H9 (cell line): ENCODE measurements around the gene LLGL2. TPM values are rescaled to one million over a fixed set of nuclear protein-coding genes. Genes with fewer than 3 reads are reported as not detected.

ENCODE experiments used
- DNase-seq: peaks from one replicate; pipeline ENCODE4 v3.0.0-alpha.2; 2017
- H2AFZ ChIP-seq: one replicate; pipeline ENCODE4 v1.6.1; 2013; ENCODE audit warnings: mild to moderate bottlenecking, low read length, control low read depth, moderate library complexity
- H2AK5ac ChIP-seq: 2 replicates; pipeline ENCODE4 v1.6.1; 2013; ENCODE audit warnings: low read length, control low read depth, mixed read lengths; ENCODE audit not compliant: insufficient read length
- H2BK120ac ChIP-seq: one replicate; pipeline ENCODE4 v1.6.1; 2013; ENCODE audit warnings: low read depth, mild to moderate bottlenecking, low read length, control low read depth, inconsistent platforms; ENCODE audit not compliant: poor library complexity, severe bottlenecking
- H2BK12ac ChIP-seq: 2 replicates; pipeline ENCODE4 v1.6.1; 2013; ENCODE audit warnings: low read length, control low read depth, mixed read lengths, low read depth; ENCODE audit not compliant: insufficient read length
- H2BK15ac ChIP-seq: 2 replicates; pipeline ENCODE4 v1.6.1; 2013; ENCODE audit warnings: low read depth, low read length, control low read depth
- H2BK20ac ChIP-seq: one replicate; pipeline ENCODE4 v1.6.1; 2013; ENCODE audit warnings: low read depth, mild to moderate bottlenecking, low read length, control low read depth, inconsistent platforms; ENCODE audit not compliant: poor library complexity, severe bottlenecking
- H2BK5ac ChIP-seq: 2 replicates; pipeline ENCODE4 v1.6.1; 2013; ENCODE audit warnings: low read length, control low read depth, mixed read lengths; ENCODE audit not compliant: insufficient read length
- H3K14ac ChIP-seq: 2 replicates; pipeline ENCODE4 v1.6.1; 2013; ENCODE audit warnings: low read length, control low read depth; ENCODE audit not compliant: insufficient read depth
- H3K18ac ChIP-seq: 2 replicates; pipeline ENCODE4 v1.6.1; 2013; ENCODE audit warnings: low read depth, mild to moderate bottlenecking, mixed read lengths, low read length, control low read depth; ENCODE audit not compliant: insufficient read length
- H3K23ac ChIP-seq: 2 replicates; pipeline ENCODE4 v1.6.1; 2013; ENCODE audit warnings: low read length, control low read depth, mixed read lengths, low read depth; ENCODE audit not compliant: insufficient read length
- H3K23me2 ChIP-seq: 2 replicates; pipeline ENCODE4 v1.6.1; 2013; ENCODE audit warnings: low read depth, mild to moderate bottlenecking, mixed read lengths, low read length, control low read depth; ENCODE audit not compliant: insufficient read length, poor library complexity, severe bottlenecking
- H3K27ac ChIP-seq: 2 replicates; pipeline ENCODE4 v1.5.1; 2013; ENCODE audit warnings: low read length, control low read depth, mixed read lengths, low read depth; ENCODE audit not compliant: insufficient read length
- H3K27me3 ChIP-seq: 2 replicates; pipeline ENCODE4 v1.6.1; 2013; ENCODE audit warnings: low read length, control low read depth, inconsistent platforms; ENCODE audit not compliant: insufficient read depth
- H3K4ac ChIP-seq: 2 replicates; pipeline ENCODE4 v1.6.1; 2013; ENCODE audit warnings: low read depth, mild to moderate bottlenecking, control low read depth, inconsistent platforms, low read length, moderate library complexity
- H3K4me1 ChIP-seq: 2 replicates; pipeline ENCODE4 v1.6.1; 2013; ENCODE audit warnings: low read length, control low read depth, inconsistent platforms; ENCODE audit not compliant: insufficient read depth
- H3K4me2 ChIP-seq: 2 replicates; pipeline ENCODE4 v1.6.1; 2013; ENCODE audit warnings: low read length, control low read depth, mixed read lengths; ENCODE audit not compliant: insufficient read length, insufficient read depth
- H3K56ac ChIP-seq: 2 replicates; pipeline ENCODE4 v1.6.1; 2013; ENCODE audit warnings: low read depth, mild to moderate bottlenecking, mixed read lengths, low read length, control low read depth; ENCODE audit not compliant: insufficient read length
- H3K79me1 ChIP-seq: 2 replicates; pipeline ENCODE4 v1.6.1; 2013; ENCODE audit warnings: low read depth, mild to moderate bottlenecking, moderate library complexity, low read length, control low read depth, inconsistent platforms; ENCODE audit not compliant: insufficient read depth, poor library complexity, severe bottlenecking
- H3K79me2 ChIP-seq: 2 replicates; pipeline ENCODE4 v1.6.1; 2013; ENCODE audit warnings: low read length, control low read depth, inconsistent platforms; ENCODE audit not compliant: insufficient read depth
- H3K9ac ChIP-seq: 2 replicates; pipeline ENCODE4 v1.6.1; 2013; ENCODE audit warnings: low read length, control low read depth, mixed read lengths; ENCODE audit not compliant: insufficient read length; ENCODE audit errors: extremely low read depth
- H3K9me3 ChIP-seq: one replicate; pipeline ENCODE4 v1.6.1; 2013; ENCODE audit warnings: low read depth, low read length, inconsistent platforms; ENCODE audit not compliant: control insufficient read depth
- H3T11ph ChIP-seq: one replicate; pipeline ENCODE4 v1.6.1; 2013; ENCODE audit warnings: mild to moderate bottlenecking, low read length, control low read depth, inconsistent platforms
- H4K20me1 ChIP-seq: one replicate; pipeline ENCODE4 v1.6.1; 2013; ENCODE audit not compliant: control insufficient read depth, insufficient read length, insufficient read depth
- H4K5ac ChIP-seq: 2 replicates; pipeline ENCODE4 v1.6.1; 2013; ENCODE audit warnings: low read depth, mild to moderate bottlenecking, mixed read lengths, low read length, control low read depth; ENCODE audit not compliant: insufficient read length
- H4K8ac ChIP-seq: replicated peaks from 2 replicates; pipeline ENCODE4 v1.6.1; 2013; ENCODE audit warnings: low read length, control low read depth, mixed read lengths, low read depth; ENCODE audit not compliant: insufficient read length
- H4K91ac ChIP-seq: 2 replicates; pipeline ENCODE4 v1.6.1; 2013; ENCODE audit warnings: low read depth, mild to moderate bottlenecking, moderate library complexity, mixed read lengths, low read length, control low read depth; ENCODE audit not compliant: insufficient read length
- H3K27ac Mint-ChIP-seq, 3 experiments: 2 replicates in 2 of 3; 3 replicates in 1 of 3; pipeline ENCODE4 v1.8.0; 2020 to 2021; ENCODE audit warnings: mixed read lengths in 3 of 3, mild to moderate bottlenecking in 1 of 3, moderate library complexity in 1 of 3
- H3K27me3 Mint-ChIP-seq: 2 replicates; pipeline ENCODE4 v1.8.0; 2021; ENCODE audit warnings: low read depth, mild to moderate bottlenecking, moderate library complexity, mixed read lengths
- H3K36me3 Mint-ChIP-seq, 3 experiments: 2 replicates in 2 of 3; 3 replicates in 1 of 3; pipeline ENCODE4 v1.8.0; 2020 to 2021; ENCODE audit warnings: low read depth in 3 of 3, mixed read lengths in 3 of 3; ENCODE audit not compliant: insufficient read depth in 1 of 3
- H3K4me1 Mint-ChIP-seq, 2 experiments: 2 replicates each; pipeline ENCODE4 v1.8.0; 2020; ENCODE audit warnings: mixed read lengths in 2 of 2
- H3K4me3 Mint-ChIP-seq, 2 experiments: 2 replicates in 1 of 2; 3 replicates in 1 of 2; pipeline ENCODE4 v1.8.0; 2020 to 2021; ENCODE audit warnings: mild to moderate bottlenecking in 2 of 2, mixed read lengths in 2 of 2, moderate library complexity in 1 of 2
- H3K9me3 Mint-ChIP-seq, 2 experiments: 2 replicates in 1 of 2; 3 replicates in 1 of 2; pipeline ENCODE4 v1.8.0; 2020; ENCODE audit warnings: mild to moderate bottlenecking in 2 of 2, mixed read lengths in 2 of 2, moderate library complexity in 1 of 2
- CTCF ChIP-seq: fragments of 200-600 bp; sonication (generic); conservative IDR thresholded peaks from 3 replicates; pipeline ENCODE4 v1.8.0; 2021; ENCODE audit warnings: antibody characterized with exemption, mild to moderate bottlenecking
- WGBS: extraction: QIAGEN DNeasy Blood & Tissue Kit; methylation state at CpG from one replicate; pipeline ENCODE4 v1.1.7; 2013; ENCODE audit warnings: missing lambda C conversion rate, low lambda C conversion rate, mixed read lengths; ENCODE audit not compliant: insufficient read length; ENCODE audit errors: extremely low coverage; 5-methylcytosine and 5-hydroxymethylcytosine counted together
- total RNA-seq: library from RNA; stranded (reverse); gene quantifications from 2 replicates; pipeline ENCODE4 v1.2.1, GENCODE V29; 2021

LLGL2 gene
- total RNA-seq, 1 experiment from 2014 or later = 90.4 TPM

- WGBS = no CpG with 5 or more reads among the region's 14 CpGs
- no peak overlapping the region for H3K4me3 Mint-ChIP-seq
Observed at GRCh38 chr17:75494326-75494877, 31.1 kb upstream of the LLGL2 start.

More at GRCh38 chr17:75494326-75494877, 31.1 kb upstream of the LLGL2 start:
- Mint-ChIP-seq H3K4me1 (no peaks in the 10 kb centered on the region), H3K27ac (peak overlapping the region in 1 of 3 experiments; percentile 5; a peak in 1 of 7 replicates), H3K27me3 (no peaks in the 10 kb centered on the region; the same call in 1 of the 2 replicates), H3K9me3 (no peaks in the 10 kb centered on the region), H3K36me3 (peaks cover 0 to 46% (median 38%) of the 10 kb centered on the region in 3 experiments; a peak in 5 of 7 replicates)
- no peaks in the 10 kb centered on the region for H3K23me2 ChIP-seq
- H2BK5ac ChIP-seq = no peak overlapping the region
- H3K4ac ChIP-seq = no peak overlapping the region
- no peak overlapping the region for H3K9ac ChIP-seq
- H3K14ac ChIP-seq = no peak overlapping the region
- no peak for TF ChIP-seq CTCF
- H2AK5ac ChIP-seq = no peak overlapping the region
- no peak overlapping the region for H3T11ph ChIP-seq
- no peak overlapping the region for H2BK20ac ChIP-seq
- H3K23ac ChIP-seq = no peak overlapping the region
- no peak for DNase-seq
- no peak overlapping the region for H4K8ac ChIP-seq
- no peaks in the 10 kb centered on the region for H4K20me1 ChIP-seq
- H3K18ac ChIP-seq = no peak overlapping the region
- H3K79me2 ChIP-seq = no peaks in the 10 kb centered on the region
- no peak overlapping the region for H4K5ac ChIP-seq
- no peak overlapping the region for H3K4me2 ChIP-seq
- no peak overlapping the region for H4K91ac ChIP-seq
- no peak overlapping the region for H2BK15ac ChIP-seq
- no peak overlapping the region for H3K27ac ChIP-seq
- no peaks in the 10 kb centered on the region for H3K27me3 ChIP-seq
- H2BK120ac ChIP-seq = no peak overlapping the region
- H3K79me1 ChIP-seq = no peaks in the 10 kb centered on the region
- no peaks in the 10 kb centered on the region for H3K4me1 ChIP-seq
- no peak overlapping the region for H3K56ac ChIP-seq
- no peak overlapping the region for H2BK12ac ChIP-seq
- H3K9me3 ChIP-seq = no peaks in the 10 kb centered on the region
- H2AFZ ChIP-seq = no peak overlapping the region
